GM10847 (cell line): ENCODE data around the gene TSPAN32.

Source experiments
- POLR2A ChIP-seq: IDR thresholded peaks from 2 replicates; pipeline ENCODE4 v1.6.1; 2011; ENCODE audit not compliant: insufficient read length; ENCODE audit errors: extremely low read depth

Gene TSPAN32

GRCh38 chr11:2272228-2272945 is 29.4 kb upstream of the TSPAN32 start:
- no peak for TF ChIP-seq POLR2A

- no peak for TF ChIP-seq POLR2A
Measured at GRCh38 chr11:2272946-2273280, 28.9 kb upstream of the TSPAN32 start.

GRCh38 chr11:2273311-2273710 is 28.5 kb upstream of the TSPAN32 start:
- TF ChIP-seq POLR2A = no peak

- no peak for TF ChIP-seq POLR2A
Measured at GRCh38 chr11:2273771-2274170, 28.0 kb upstream of the TSPAN32 start.

- no peak for TF ChIP-seq POLR2A
Measured at GRCh38 chr11:2275334-2276279, 26.2 kb upstream of the TSPAN32 start.

- TF ChIP-seq POLR2A = no peak
Measured at GRCh38 chr11:2276280-2277007, 25.4 kb upstream of the TSPAN32 start.

GRCh38 chr11:2277008-2277346 is 24.8 kb upstream of the TSPAN32 start:
- TF ChIP-seq POLR2A = no peak

- no peak for TF ChIP-seq POLR2A
Measured at GRCh38 chr11:2277933-2278523, 23.8 kb upstream of the TSPAN32 start.

- no peak for TF ChIP-seq POLR2A
Measured at GRCh38 chr11:2280208-2280607, 21.6 kb upstream of the TSPAN32 start.

GRCh38 chr11:2287091-2287490 is 14.7 kb upstream of the TSPAN32 start:
- TF ChIP-seq POLR2A = no peak

- no peak for TF ChIP-seq POLR2A
Measured at GRCh38 chr11:2289350-2289749, 12.5 kb upstream of the TSPAN32 start.

- no peak for TF ChIP-seq POLR2A
Measured at GRCh38 chr11:2289859-2290258, 12.0 kb upstream of the TSPAN32 start.

GRCh38 chr11:2290351-2290841 is 11.4 kb upstream of the TSPAN32 start:
- no peak for TF ChIP-seq POLR2A

- no peak for TF ChIP-seq POLR2A
Measured at GRCh38 chr11:2293531-2293971, 8.3 kb upstream of the TSPAN32 start.
